ENCODE measurements around the gene GPS1.
"Not testable (repeated sequence)": the region's sequence is repeated elsewhere in the genome, so short reads cannot be mapped to it uniquely, and the experiment has no call there.

The GPS1 gene

DNA sequence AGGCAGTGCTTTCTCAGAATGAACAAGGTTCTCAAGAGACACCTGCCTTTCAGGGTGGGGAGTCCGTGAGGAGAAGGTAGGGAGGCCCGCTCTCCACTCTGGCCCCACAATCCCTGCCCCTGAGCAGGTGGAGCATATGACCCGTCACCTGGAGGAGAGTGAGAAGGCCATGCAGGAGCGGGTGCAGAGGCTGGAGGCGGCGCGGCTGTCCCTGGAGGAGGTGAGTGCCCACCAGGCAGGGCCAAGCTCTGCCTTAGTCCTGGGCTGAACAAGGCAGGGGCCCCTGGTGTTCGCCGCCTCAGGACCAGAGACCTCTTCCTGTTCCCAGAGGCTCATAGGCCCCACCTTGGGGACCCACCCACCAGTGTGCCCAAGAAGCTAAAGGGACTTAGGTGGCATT lies 22.7 kb upstream of the GPS1 start:
- no peak for DNase-seq (ENCODE audit: low read depth)

DNA sequence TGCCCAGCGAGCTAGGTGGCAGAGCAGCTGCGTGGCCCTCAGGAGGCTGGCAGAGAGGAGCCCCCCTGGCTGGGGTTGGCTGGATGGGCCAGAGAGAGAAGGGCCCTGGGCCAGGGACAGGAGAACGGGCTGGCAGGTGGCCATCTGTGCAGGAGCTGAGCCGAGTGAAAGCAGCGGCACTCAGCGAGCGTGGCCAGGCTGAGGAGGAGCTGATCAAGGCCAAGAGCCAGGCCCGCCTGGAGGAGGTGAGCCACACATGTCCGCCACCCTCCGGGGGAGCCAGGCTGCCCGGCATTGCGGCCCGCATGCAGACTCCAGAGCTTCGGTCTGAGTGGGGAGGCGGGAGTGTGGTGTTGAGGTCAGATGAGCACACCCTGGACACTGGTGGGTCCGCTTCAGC lies 22.3 kb upstream of the GPS1 start:
- DNase-seq (ENCODE audit: low read depth), result no peak

DNA sequence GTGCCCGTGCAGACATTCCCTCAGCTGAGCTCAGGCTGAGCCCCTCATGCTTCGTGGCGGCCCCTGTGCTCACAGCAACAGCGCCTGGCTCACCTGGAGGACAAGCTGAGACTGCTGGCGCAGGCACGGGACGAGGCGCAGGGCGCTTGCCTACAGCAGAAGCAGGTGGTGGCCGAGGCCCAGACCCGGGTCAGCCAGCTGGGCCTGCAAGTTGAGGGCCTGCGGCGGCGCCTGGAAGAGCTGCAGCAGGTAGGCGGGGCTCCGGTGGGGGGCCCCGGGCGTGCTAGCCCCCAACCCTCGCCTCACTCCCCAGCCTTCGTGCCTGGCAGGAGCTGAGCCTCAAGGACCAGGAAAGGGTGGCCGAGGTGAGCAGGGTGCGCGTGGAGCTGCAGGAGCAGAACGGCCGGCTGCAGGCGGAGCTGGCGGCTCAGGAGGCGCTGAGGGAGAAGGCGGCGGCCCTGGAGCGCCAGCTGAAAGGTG lies 21.7 kb upstream of the GPS1 start:
- DNase-seq (ENCODE audit: low read depth), result no peak

DNA sequence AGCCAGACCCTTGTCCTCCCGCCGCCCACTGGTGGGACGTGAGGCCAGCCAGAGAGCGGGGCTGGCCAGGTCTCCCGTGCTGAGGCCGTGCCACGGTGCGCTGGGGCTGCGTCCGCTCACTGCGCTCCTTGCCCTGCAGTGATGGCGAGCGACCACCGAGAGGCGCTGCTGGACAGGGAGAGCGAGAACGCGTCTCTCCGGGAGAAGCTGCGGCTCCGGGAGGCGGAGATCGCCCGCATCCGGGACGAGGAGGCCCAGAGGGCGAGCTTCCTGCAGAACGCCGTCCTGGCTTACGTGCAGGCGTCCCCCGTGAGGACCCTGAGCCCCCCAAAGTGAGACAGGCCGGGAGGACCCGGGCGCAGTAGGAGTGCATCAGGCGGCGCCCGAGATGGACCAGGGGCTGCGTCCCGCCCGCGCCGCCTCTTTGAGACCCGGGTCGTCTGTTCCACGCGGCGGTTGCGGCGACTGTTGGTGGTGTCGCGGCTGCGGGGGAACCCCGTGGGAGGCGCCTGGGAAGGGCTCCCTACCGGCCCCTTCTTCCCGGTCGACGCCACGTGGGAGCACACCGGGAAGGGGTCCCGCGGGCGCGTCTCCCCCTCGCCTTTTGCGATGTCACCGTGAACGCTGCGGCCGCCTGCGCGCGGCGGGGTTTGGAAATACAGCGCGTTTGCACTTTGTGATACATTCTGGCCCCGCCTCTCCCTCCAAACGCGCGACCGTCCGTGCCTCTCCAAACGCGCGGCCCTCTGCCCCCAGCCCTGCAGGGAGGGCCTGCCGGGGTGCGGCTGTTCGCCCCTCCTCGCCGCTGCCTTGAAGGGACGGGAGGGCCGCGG lies 21.0 kb upstream of the GPS1 start:
- peak; percentile 55 for DNase-seq (ENCODE audit: low read depth)

DNA sequence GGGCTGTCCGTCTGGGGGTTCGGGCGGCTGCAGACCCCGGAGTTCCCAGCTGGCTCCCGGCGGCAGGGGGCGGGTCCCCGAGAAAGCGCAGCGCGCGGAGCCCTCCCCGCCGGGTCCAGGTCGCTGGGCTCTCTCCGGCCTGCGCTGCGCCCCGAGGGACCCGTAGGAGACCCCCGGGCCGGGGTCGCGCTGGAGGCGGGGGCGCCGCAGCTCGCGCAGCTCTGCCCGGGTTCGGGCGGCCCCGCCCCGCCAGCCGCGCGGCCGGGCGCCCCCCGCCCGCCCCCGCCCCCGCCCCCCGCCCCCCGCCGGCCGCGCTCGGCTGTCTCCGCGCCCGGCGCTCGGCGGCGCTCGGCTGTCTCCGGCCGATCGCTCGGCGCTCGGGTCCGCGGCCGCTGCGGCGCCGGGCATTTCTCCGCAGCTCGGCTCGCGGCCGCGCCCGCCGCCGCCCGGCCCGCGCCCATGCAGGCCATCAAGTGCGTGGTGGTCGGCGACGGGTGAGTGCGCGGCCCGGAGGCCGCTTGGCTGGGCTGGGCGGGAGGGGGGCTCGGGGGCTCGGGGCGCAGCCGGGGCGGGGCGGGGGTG lies 20.3 kb upstream of the GPS1 start, which contains the start of gene RAC3:
Gene RAC3 (plus strand): TSS at position 376 of the 582 bp plus-strand sequence. CDS start 84 bp downstream, at position 460.
- no peak for DNase-seq (ENCODE audit: low read depth)

DNA sequence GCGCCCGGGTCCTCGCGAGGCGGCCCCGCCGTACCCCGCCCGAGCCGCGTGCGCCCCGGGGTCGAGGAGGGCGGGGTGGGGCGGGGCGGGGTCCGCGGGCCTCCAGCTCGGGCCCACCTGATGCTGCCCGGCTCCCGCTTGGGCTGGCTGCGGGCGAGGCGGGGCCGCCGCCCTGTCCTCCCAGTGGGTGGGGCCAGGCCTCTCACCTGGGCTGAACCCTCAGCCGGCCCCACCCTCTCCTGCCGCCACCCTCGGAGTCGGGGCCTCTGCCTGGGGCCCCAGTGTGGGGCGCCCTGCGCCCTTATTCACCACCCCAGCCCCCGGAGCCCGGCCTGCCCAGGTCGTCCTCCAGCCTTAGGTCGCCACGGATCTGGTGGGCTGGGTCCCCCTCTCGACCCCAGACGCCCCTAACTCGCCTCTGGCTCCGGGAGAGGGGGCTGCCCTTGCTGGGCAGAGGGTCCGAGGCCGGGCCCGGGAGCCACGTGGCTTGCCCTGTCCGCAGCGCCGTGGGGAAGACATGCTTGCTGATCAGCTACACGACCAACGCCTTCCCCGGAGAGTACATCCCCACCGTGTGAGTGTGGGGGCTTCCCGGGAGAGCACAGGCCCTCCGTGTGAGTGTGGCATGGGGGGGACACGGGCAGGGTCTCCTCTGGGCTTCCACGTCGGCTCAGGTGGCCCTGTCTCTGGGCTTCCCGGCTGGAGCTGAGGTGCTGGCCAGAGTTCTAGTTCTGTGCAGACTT lies 19.6 kb upstream of the GPS1 start:
- DNase-seq (ENCODE audit: low read depth), result no peak

DNA sequence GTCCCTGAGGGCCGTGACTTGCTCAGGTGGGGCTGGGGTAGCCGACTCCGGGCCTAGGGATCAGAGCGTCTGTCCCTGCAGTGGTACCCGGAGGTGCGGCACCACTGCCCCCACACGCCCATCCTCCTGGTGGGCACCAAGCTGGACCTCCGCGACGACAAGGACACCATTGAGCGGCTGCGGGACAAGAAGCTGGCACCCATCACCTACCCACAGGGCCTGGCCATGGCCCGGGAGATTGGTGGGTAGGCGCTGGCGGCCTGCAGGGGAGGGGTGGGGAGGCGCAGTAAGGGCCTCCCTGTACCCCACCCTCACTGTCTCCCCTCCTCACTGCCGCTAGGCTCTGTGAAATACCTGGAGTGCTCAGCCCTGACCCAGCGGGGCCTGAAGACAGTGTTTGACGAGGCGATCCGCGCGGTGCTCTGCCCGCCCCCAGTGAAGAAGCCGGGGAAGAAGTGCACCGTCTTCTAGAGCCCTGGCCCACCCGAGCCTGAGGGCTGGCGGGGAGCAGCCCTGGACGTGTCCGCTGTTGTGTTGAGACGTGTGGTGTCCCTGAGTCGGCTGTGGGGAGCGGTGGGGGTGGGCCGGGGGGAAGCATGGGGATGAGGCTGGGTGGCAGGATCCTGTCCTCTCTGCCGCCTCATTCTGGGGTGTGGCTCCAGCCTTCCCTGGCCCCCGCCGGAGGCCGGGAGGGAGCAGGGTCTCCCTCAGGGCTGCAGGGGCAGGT lies 18.2 kb upstream of the GPS1 start:
- no peak for DNase-seq (ENCODE audit: low read depth)

DNA sequence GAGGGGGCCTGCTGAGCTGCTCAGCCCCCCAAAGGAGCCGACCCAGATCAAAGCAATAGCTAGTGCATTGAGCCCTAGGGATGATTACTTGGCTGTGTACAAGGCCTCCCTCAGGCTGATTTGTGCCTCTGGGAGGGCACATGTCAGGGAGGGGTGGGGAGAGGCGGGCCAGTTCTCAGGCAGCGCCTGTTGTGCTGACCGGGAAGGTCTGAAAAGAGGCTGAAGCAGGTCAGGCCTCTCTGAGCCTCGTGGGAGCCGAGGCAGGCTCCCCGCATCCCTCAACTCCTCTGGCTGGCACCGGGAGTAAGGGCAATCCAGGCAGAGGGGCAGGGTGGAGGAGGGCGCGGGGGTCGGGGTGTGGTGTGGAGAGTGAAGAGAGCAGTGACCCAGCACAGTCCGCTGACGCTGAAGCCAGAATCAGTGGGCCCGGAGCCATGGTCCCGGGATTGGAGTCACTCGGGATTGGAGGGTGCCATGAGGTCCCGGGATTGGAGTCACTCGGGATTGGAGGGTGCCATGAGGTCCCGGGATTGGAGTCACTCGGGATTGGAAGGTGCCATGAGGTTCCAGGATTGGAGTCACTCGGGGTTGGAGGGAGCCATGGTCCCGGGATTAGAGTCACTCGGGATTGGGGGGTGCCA lies 17.2 kb upstream of the GPS1 start:
- no peak for DNase-seq (ENCODE audit: low read depth)

DNA sequence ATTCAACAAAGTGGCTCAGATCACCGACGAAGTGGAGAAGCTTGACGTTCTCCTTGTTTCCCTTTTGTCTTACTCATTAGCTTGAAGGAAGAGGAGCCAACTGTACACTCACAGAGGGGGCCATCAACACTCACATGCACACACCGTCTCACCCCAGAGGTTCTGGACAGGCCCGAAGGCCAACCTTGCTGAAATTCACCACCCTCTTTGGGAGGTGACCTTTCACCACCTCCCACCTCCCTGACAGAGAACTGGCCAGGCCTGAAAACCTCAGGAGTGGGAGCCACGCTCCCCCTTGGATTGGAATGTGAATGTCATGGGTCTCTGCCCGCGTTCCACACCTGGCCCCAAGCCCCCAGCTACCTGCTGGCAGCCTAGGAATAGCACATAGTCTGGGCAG lies 16.2 kb upstream of the GPS1 start:
- DNase-seq (ENCODE audit: low read depth), result no peak

DNA sequence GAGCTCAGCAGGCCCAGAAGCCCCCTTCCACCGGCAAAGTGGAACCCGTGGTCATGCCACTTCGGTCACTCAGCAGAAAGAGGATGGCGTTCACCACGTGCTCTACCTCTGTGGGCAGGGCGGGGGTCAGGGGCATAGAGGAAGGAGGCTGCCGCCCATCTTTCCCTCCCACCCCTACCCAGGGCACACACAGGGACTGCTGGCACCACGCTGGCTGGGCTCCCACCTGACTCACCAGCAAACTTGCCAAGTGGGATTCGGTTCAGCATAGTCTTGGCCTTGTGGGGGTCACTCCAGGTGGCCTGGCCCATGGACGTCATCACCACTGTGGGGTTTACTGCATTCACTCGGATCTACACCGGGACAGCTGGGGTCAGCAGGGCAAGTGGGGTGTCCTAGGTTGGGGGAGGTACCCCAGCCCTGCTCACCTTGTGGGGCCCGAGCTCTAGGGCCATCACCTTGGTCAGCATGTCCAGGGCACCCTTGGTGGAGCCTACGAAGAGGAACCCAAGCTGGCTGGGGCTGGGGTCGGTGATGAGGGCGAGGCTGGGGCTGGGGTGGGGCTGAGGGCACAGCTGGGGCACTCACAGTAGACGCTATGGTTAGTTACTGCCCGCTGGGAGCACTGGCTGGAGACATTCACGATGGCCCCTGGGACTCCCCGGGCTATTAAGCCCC lies 15.6 kb upstream of the GPS1 start:
- no peak for DNase-seq (ENCODE audit: low read depth)

DNA sequence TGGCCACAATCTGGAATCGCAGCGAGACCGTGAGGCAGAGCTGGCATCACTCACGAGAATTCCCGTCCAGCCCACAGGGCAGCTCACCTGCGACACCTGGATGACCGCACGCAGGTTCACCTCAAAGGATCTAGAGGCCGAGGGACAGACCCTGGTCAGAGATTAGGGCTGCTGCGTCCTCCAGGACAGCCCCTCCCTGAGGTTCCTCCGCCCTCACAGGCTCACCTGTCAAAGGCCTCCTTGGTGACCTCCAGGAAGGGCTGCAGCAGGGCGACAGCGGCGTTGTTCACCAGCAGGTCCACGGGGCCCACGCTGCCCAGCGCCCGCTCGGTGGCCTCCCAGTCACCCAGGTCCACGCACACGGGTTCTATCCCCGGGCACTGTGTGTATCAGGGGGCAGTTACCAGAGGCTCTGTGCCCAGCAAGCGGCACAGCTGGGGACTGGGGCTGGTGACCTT lies 15.0 kb upstream of the GPS1 start:
- DNase-seq (ENCODE audit: low read depth), result no peak

DNA sequence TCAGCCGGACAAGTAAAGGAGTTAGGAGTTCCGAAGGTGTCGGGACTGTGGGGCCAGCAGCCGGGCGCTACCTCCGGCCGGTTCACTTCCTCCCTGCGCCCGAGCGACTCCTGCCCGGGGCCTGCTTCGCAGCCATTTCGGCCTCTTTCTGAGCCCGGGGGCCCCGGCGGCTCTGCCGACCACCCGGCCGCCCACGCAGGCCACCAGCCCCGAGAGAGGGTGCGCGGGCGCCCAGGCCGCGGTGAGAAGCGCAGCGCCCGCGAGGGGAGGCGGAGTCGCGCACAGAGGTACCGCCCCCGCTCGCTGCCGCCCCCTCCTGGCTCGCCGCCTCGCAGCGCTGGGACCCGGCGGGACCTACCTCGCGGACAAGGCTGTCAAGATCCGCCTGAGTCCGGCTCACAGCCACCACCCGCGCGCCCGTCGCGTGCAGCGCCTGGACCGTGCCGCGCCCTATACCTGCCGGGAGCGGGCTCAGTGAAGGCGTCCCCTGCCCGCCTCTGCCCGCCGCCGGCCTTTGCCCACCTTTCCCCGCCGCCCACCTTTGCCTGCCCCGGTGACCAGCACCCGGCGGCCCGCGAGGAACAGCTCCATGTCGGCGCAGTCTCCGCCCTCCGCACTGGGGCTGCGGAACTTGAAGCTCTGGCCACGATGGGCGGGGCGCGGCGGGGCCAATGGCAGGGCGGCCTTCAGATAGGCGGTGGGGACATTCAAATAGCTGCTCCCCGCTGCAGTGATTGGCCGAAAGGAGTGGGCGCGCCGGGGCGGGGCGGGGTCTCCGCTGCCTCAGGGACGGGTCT lies 14.4 kb upstream of the GPS1 start, which contains the start of gene DCXR:
Gene DCXR (minus strand): TSS at position 606 of the 797 bp plus-strand sequence. CDS start 15 bp downstream, at position 591.
- DNase-seq (ENCODE audit: low read depth), result peak; percentile 86

DNA sequence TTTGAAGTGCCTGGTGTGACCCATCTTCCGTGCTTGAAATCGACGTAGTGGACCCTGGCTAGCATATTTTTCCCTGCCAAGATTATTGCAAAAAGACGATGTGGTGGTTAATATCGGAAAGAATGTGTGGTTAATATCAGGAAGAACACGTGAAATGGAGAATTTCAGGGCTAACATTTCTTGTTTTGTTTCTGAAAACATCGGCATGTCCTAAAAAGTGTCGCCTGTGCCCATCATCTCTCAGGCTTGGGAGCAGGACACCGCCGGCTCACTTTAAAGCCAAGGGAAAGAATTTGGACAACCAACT lies 13.9 kb upstream of the GPS1 start:
- DNase-seq (ENCODE audit: low read depth), result no peak

DNA sequence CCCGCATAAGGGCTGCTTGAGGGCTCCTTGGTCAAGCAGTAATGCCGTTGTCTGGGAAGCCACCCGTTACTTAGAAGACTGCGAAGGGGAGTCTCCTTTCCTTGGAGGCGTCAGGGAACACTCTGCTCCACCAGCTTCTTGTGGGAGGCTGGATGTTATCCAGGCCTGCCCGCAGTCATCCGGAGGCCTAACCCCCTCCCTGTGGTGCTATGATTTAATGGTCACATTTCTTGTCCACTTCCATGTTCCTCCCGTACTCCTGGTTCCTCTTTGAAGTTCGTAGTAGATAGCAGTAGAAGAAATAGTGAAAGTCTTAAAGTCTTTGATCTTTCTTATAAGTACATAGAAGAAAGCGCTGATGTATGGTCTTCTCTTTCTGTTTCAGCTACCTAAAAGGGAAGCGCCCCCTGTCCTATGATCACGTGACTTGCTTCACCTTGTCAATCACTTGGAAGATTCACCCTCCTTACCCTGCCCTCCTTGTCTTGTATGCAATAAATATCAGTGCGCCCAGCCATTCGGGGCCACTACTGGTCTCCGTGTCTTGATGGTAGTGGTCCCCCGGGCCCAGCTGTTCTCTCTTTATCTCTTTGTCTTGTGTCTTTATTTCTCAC lies 12.8 kb upstream of the GPS1 start:
- DNase-seq (ENCODE audit: low read depth), result not testable (repeated sequence)

DNA sequence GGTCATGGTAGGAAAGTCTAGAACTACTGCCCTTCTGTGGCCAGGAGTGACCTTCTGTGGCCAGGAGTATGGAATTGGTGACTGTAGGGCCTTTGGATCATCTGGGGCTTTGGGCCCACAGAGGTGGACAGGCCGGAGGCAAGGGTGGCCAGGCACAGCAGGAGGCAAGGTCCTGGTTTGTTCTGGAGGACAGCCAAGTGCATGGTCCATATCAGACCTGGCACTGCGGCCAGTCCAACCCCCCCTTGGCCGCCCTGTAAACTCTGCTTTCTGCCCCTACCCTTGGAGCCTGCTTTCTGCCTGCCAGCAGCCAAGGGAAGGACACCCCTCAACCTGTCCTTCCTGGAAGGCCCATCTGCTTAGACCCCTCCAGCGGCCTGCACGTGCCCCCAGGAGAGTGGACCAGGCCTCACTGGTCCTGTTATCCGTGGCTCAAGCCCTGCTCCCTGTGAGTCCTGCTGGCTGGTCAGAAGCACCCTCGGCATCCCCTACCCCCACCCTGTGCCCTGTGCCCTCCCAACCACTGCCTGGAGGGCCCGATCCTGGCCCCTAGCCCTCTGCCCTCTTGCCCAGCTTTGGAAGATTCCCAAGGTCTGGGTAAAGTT lies 11.9 kb upstream of the GPS1 start:
- no peak for DNase-seq (ENCODE audit: low read depth)

DNA sequence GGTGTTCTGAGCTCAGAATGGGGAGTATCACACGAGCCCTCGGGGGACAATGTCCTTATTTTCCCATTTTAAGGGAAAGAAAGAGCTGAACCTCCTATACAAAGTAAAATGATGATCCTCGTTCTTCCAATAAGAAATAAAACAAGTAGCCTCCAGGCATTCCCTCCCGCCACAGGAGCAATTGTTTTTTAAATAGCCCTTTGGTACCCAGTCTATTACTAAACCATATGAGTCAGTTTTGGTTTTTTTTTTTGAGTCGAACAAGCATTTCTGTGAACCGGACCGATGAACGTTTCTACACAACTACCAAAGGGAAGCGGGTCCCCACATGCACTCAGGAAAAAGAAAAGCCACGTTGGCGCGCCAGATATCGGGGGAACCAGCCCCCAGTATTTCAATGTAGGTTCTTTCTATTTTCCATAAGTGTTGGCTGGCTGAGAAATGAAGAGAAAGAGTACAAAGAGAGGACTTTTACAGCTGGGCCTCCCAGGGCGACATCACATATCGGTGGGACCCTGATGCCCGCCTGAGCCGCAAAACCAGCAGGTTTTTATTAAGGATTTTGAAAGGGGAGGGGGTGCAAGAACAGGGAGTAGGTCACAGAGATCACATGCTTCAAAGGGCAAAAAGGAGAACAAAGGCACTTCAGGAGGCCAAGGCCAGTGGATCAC lies 10.4 kb upstream of the GPS1 start:
- DNase-seq (ENCODE audit: low read depth), result no peak

DNA sequence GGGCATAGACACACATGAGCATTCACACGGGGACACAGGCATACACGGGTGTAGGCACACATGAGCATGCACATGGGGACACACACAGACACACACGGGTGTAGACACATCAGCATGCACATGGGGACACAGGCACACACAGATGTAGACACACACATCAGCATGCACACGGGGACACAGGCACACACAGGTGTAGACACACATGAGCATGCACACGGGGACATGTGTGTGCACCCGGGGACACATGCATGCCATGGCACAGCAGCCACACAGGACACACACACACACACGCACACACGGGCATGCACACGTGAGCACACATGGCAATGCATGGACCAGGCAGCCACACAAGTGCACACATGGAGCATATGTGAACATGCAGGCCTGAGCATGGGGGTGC lies 9.0 kb upstream of the GPS1 start:
- no peak for DNase-seq (ENCODE audit: low read depth)

DNA sequence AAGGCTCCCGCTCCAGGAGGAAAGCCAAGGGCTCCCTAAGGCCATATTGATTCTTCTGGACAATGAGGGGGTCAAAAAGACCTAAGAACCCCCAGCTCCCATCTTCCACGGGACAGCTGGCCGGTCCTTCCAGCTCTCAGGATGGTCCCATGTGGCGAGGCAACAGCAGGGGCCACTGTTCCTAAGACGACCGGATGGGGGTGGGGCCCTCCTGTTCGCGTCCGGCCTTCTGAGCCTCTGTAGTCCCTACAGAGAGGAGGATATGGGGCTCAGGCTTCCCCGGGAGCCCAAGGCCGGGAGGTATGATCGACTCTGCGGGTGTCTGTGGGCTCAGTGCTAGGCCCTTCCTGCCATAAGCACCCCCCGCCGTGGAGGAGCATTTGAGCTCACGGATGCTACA lies 8.2 kb upstream of the GPS1 start:
- no peak for DNase-seq (ENCODE audit: low read depth)
